ENCODE results near the gene TRPV2. TPM values are rescaled to one million over a fixed set of nuclear protein-coding genes. Genes with fewer than 3 reads are reported as not detected.
A peak's percentile ranks its signal among the peaks of the same experiment; 100 is the strongest.

Gene TRPV2
- total and polyA plus RNA-seq, 3 donors from 2014 or later = 7.1 to 7.7 (median 7.6) TPM

DNA sequence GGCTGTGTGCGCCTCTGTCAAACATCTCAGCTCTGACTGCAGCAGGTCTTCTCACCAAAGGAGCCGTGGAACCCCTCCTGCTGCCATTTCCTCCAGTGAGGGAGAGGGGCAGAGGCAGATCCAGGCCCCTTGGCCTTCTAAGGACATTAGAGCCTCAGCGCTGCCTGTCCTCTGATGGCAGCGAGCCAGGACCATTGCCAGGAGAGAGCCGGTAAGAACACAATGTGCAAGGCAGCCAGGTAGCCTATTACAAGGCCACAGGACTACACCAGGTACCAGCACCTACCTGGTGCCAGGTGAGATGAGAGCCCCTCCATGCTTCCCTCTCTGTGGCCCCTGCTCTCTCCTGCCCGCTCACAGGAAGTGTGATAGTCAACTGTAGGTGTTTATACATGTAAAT is 65.6 kb downstream of the TRPV2 start:
- WGBS, 2 donors = 82 to 85% methylated on average over 6 of the region's 6 CpGs
- intact Hi-C loops (cut with DNase I; ENCODE audit: low total_unique reads) = no loop called here
- H3K36me3 ChIP-seq (ENCODE audit: low read depth, missing control alignments) = no peaks in the 10 kb centered on the region
- H3K4me1 ChIP-seq = peaks cover 41% of the 10 kb centered on the region
- H3K4me3 ChIP-seq = no peak overlapping the region
- H3K27me3 ChIP-seq = no peaks in the 10 kb centered on the region
- H3K27ac ChIP-seq = no peak overlapping the region
- DNase-seq = no peak
- TF ChIP-seq, protein P1, sequence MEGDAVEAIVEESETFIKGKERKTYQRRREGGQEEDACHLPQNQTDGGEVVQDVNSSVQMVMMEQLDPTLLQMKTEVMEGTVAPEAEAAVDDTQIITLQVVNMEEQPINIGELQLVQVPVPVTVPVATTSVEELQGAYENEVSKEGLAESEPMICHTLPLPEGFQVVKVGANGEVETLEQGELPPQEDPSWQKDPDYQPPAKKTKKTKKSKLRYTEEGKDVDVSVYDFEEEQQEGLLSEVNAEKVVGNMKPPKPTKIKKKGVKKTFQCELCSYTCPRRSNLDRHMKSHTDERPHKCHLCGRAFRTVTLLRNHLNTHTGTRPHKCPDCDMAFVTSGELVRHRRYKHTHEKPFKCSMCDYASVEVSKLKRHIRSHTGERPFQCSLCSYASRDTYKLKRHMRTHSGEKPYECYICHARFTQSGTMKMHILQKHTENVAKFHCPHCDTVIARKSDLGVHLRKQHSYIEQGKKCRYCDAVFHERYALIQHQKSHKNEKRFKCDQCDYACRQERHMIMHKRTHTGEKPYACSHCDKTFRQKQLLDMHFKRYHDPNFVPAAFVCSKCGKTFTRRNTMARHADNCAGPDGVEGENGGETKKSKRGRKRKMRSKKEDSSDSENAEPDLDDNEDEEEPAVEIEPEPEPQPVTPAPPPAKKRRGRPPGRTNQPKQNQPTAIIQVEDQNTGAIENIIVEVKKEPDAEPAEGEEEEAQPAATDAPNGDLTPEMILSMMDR (IDR thresholded peaks at IDR 0.05) = no peak
- no peak for TF ChIP-seq POLR2A (IDR thresholded peaks at IDR 0.05)
- no peaks in the 10 kb centered on the region for H3K9me3 ChIP-seq

DNA sequence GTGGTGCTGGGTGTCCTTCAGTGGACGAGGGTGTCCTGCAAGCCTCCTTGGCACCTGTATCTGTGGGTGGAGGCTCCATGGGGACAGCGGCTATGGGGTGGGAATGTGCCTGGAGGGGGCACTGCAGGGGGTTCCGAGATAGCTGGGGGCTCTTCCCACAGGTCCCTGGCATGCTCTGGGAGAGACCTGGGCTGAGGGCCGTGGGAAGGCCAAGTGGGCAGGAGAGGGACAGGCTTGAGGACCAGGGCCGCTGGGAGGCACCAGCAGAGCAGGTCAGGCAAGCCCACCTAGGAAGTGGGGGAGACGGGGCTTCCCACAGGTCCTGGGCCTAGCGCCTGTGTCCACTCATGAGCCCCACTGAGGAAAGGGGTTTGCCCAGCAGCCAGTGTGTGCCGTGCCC is 66.9 kb downstream of the TRPV2 start:
- 87 to 90% methylated on average over 2 to 8 of the region's 8 CpGs for WGBS, 2 donors
- Histone ChIP-seq H3K9me3 (no peaks in the 10 kb centered on the region), H3K4me3 (no peak overlapping the region), H3K27ac (no peak overlapping the region), H3K27me3 (no peaks in the 10 kb centered on the region), H3K36me3 (ENCODE audit: low read depth, missing control alignments) (no peaks in the 10 kb centered on the region), H3K4me1 (peaks cover 49% of the 10 kb centered on the region)
- no peak for TF ChIP-seq POLR2A (IDR thresholded peaks at IDR 0.05)
- TF ChIP-seq, protein P1 (IDR thresholded peaks at IDR 0.05) = no peak
- intact Hi-C loops (cut with DNase I; ENCODE audit: low total_unique reads) = no loop called here
- DNase-seq = no peak

DNA sequence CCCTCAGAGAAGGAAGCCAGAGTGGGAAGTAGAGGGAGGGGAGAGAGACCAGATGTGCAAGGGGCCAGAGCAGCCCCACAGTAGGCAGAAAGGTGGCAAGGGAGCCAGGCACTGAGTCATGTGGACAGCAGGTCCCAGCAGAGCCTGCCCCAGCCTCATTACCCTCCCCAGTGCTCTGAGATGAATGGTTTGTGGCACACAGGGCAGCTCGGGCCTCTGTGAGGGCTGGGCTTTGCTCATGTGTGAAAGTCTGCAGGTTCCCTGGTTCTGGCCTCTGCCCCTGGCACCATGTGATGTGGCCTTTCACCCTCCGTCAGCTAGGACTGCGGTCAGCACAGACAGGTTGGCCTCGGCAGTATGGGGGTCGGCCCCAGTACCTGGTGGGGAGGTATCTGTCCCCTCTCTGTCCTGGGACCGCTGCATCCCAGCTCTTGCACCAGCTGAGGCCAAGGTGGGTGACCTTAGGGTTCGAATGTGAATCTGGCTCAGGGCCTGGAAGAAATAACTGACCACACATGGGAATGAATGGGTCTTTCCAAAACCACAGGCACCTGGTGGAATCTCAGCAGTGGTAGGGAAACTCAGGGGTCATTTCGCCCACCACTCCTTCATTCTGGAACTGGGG is 67.8 kb downstream of the TRPV2 start:
- no peak overlapping the region for H3K4me3 ChIP-seq
- TF ChIP-seq POLR2A (IDR thresholded peaks at IDR 0.05) = no peak
- no peaks in the 10 kb centered on the region for H3K27me3 ChIP-seq
- H3K9me3 ChIP-seq = no peaks in the 10 kb centered on the region
- peaks cover 49% of the 10 kb centered on the region for H3K4me1 ChIP-seq
- no peak for DNase-seq
- 88 to 91% methylated on average over 8 of the region's 8 CpGs for WGBS, 2 donors
- no peaks in the 10 kb centered on the region for H3K36me3 ChIP-seq (ENCODE audit: low read depth, missing control alignments)
- intact Hi-C loops (cut with DNase I; ENCODE audit: low total_unique reads) = no loop called here
- H3K27ac ChIP-seq = no peak overlapping the region

DNA sequence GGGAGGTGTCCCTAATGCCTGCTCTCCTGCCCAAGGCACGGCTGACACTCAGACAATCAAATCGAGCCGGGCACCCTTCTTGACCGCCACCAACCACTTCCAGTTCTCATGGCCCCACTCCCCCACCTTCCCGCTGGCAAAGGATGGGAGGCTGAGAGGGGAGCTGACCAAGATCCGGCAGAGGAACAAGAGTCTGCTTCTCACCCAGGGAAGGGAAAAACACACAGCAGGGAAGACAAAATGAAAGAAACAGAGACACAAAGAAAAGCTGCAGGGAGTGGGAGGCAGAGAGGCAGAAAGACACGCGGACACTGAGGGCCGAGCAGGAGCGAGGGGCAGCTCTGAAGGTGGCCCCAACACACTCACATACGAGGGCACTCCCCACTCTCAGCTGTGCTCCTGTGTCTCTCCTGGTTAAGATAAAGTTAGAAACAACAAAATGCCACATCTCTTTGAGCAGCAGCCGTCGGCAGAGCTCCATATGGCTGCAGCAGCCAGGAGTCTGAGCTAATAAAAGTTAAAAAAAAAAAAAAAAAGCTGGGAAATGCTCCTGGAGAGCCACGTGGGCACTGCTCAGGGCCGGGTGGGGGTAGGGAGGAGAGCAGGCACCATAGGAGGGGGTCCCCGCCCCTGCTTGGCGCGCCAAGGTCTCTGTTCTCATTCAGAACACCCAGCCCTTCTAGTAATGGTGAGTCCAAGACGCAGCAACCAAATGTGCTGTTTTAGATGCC is 69.2 kb downstream of the TRPV2 start:
- Histone ChIP-seq H3K27me3 (no peaks in the 10 kb centered on the region), H3K36me3 (ENCODE audit: low read depth, missing control alignments) (no peaks in the 10 kb centered on the region), H3K4me1 (peaks cover 56% of the 10 kb centered on the region), H3K9me3 (no peaks in the 10 kb centered on the region), H3K27ac (peak overlapping the region; percentile 33 to 50), H3K4me3 (no peak overlapping the region)
- peak; percentile 54 for DNase-seq
- intact Hi-C loops (cut with DNase I; ENCODE audit: low total_unique reads) = no loop called here
- 32 to 53% methylated on average over 19 of the region's 19 CpGs for WGBS, 2 donors
- TF ChIP-seq, protein P1 (IDR thresholded peaks at IDR 0.05) = no peak
- no peak for TF ChIP-seq POLR2A (IDR thresholded peaks at IDR 0.05)

Small RNAs within 50 kb of the gene (small RNA-seq; reads per million reads assigned to genes)
- gene SNORD49A (0 reads per million in 2 donors), gene SNORD65 (0 reads per million in 2 donors)

Other genes with a start within 250 kb of the TRPV2 start
- 100 to 1,000 TPM; 270 to 281 TPM for gene NCOR1, start 200.0 kb upstream of the TRPV2 start, total RNA-seq
- gene NCOR1, start 200.0 kb upstream of the TRPV2 start, polyA plus RNA-seq (ENCODE audit: insufficient read depth, low read depth, low replicate concordance) = 88.6 TPM
- 10 to 100 TPM; 74.1 to 93.9 TPM for gene PIGL, start 198.4 kb upstream of the TRPV2 start, total RNA-seq
- gene PIGL, start 198.4 kb upstream of the TRPV2 start, polyA plus RNA-seq (ENCODE audit: insufficient read depth, low read depth, low replicate concordance) = 31.3 TPM
- 100 to 1,000 TPM in 1 of 2 donors, 10 to 100 TPM in 1; 73.5 to 119 TPM for gene CENPV, start 62.1 kb upstream of the TRPV2 start, total RNA-seq
- gene CENPV, start 62.1 kb upstream of the TRPV2 start, polyA plus RNA-seq (ENCODE audit: insufficient read depth, low read depth, low replicate concordance) = 82.3 TPM
- 1,000 to 10,000 TPM; 1,859 to 1,996 TPM for gene UBB, start 34.5 kb upstream of the TRPV2 start, total RNA-seq
- 3,514 TPM for gene UBB, start 34.5 kb upstream of the TRPV2 start, polyA plus RNA-seq (ENCODE audit: insufficient read depth, low read depth, low replicate concordance)
- 10 to 100 TPM; 44.5 to 47.9 TPM for gene LRRC75A, start 76.6 kb downstream of the TRPV2 start, total RNA-seq
- 39.1 TPM for gene LRRC75A, start 76.6 kb downstream of the TRPV2 start, polyA plus RNA-seq (ENCODE audit: insufficient read depth, low read depth, low replicate concordance)
- 10 to 100 TPM in 1 of 2 donors, 1 to 10 TPM in 1; 8.5 to 12.1 TPM for gene ZNF287, start 153.6 kb downstream of the TRPV2 start, total RNA-seq
- 3.7 TPM for gene ZNF287, start 153.6 kb downstream of the TRPV2 start, polyA plus RNA-seq (ENCODE audit: insufficient read depth, low read depth, low replicate concordance)
- gene ZNF624, start 238.3 kb downstream of the TRPV2 start, total RNA-seq = 10 to 100 TPM; 17.3 to 17.8 TPM
- gene ZNF624, start 238.3 kb downstream of the TRPV2 start, polyA plus RNA-seq (ENCODE audit: insufficient read depth, low read depth, low replicate concordance) = 5.6 TPM

Measured in testis (tissue), 3 donors.